ENCODE results near the gene GALM. TPM values are rescaled to one million over a fixed set of nuclear protein-coding genes. Genes with fewer than 3 reads are reported as not detected.
"Not testable (repeated sequence)": the region's sequence is repeated elsewhere in the genome, so short reads cannot be mapped to it uniquely, and the experiment has no call there.

Gene GALM
- total RNA-seq, 3 donors from 2014 or later (not counting 1 experiment from before 2014, with no cell fraction given) = 4.0 to 12.4 (median 11.0) TPM

GRCh38 chr2:38706846-38707345 is 41.0 kb downstream of the GALM start:
- DNase-seq (no peak), ATAC-seq (no peak)
- TF ChIP-seq CTCF (IDR thresholded peaks at IDR 0.05) = no peak
- H3K36me3 Mint-ChIP-seq = no peaks in the 10 kb centered on the region
- Histone ChIP-seq H3K4me1 (ENCODE audit: control insufficient read depth, insufficient read depth, low read length) (peaks cover 20% of the 10 kb centered on the region), H3K27me3 (ENCODE audit: control insufficient read depth, insufficient read depth, low read length) (no peaks in the 10 kb centered on the region), H3K36me3 (ENCODE audit: control insufficient read depth, insufficient read depth, low read length) (no peaks in the 10 kb centered on the region), H3K9me3 (ENCODE audit: control insufficient read depth, insufficient read depth, low read length) (no peaks in the 10 kb centered on the region), H3K4me3 (ENCODE audit: low read length) (no peak overlapping the region), H3K27ac (ENCODE audit: low read length) (no peak overlapping the region)
- H3K4me1 Mint-ChIP-seq = peaks cover 8 to 18% of the 10 kb centered on the region in 2 donors
- no peak overlapping the region for H3K27ac Mint-ChIP-seq
- H3K9me3 Mint-ChIP-seq = peaks cover 3% of the 10 kb centered on the region in 2 donors
- WGBS (ENCODE audit: insufficient coverage) = 91% methylated on average over 6 of the region's 6 CpGs
- no peak overlapping the region for H3K4me3 Mint-ChIP-seq
- no peaks in the 10 kb centered on the region for H3K27me3 Mint-ChIP-seq (ENCODE audit: low read depth in 2 of 2)
- intact Hi-C loops (cut with micrococcal nuclease) = no loop called here

- H3K4me3 Mint-ChIP-seq; ATAC-seq; H3K27me3 ChIP-seq (ENCODE audit: control insufficient read depth, insufficient read depth, low read length); H3K27me3 Mint-ChIP-seq (ENCODE audit: low read depth in 2 of 2); H3K27ac ChIP-seq (ENCODE audit: low read length); intact Hi-C loops (cut with micrococcal nuclease); H3K36me3 ChIP-seq (ENCODE audit: control insufficient read depth, insufficient read depth, low read length); H3K4me3 ChIP-seq (ENCODE audit: low read length); H3K9me3 ChIP-seq (ENCODE audit: control insufficient read depth, insufficient read depth, low read length); H3K9me3 Mint-ChIP-seq; H3K36me3 Mint-ChIP-seq: not testable (repeated sequence)
- peaks cover 23% of the 10 kb centered on the region for H3K4me1 ChIP-seq (ENCODE audit: control insufficient read depth, insufficient read depth, low read length)
- Mint-ChIP-seq H3K27ac (peak overlapping the region in 1 of 2 donors; percentile 61), H3K4me1 (peaks cover 8 to 13% of the 10 kb centered on the region in 2 donors)
- WGBS (ENCODE audit: insufficient coverage) = 85% methylated on average over 9 of the region's 9 CpGs
- DNase-seq = peak in 1 of 2 donors; percentile 41
Measured at GRCh38 chr2:38708491-38708890, 42.6 kb downstream of the GALM start.

- Mint-ChIP-seq H3K27me3 (ENCODE audit: low read depth in 2 of 2) (no peaks in the 10 kb centered on the region), H3K4me1 (peaks cover 8 to 13% of the 10 kb centered on the region in 2 donors), H3K36me3 (no peaks in the 10 kb centered on the region), H3K27ac (peak overlapping the region in 1 of 2 donors; percentile 61), H3K4me3 (no peak overlapping the region), H3K9me3 (peaks cover 3% of the 10 kb centered on the region in 2 donors)
- H3K9me3 ChIP-seq (ENCODE audit: control insufficient read depth, insufficient read depth, low read length) = no peaks in the 10 kb centered on the region
- peaks cover 23% of the 10 kb centered on the region for H3K4me1 ChIP-seq (ENCODE audit: control insufficient read depth, insufficient read depth, low read length)
- H3K27me3 ChIP-seq (ENCODE audit: control insufficient read depth, insufficient read depth, low read length) = no peaks in the 10 kb centered on the region
- no peak for DNase-seq
- no peak for TF ChIP-seq CTCF (IDR thresholded peaks at IDR 0.05)
- intact Hi-C loops (cut with micrococcal nuclease) = no loop called here
- H3K4me3 ChIP-seq (ENCODE audit: low read length) = no peak overlapping the region
- no peak overlapping the region for H3K27ac ChIP-seq (ENCODE audit: low read length)
- no peak for ATAC-seq
- no peaks in the 10 kb centered on the region for H3K36me3 ChIP-seq (ENCODE audit: control insufficient read depth, insufficient read depth, low read length)
- WGBS (ENCODE audit: insufficient coverage) = 81% methylated on average over 12 of the region's 12 CpGs
Measured at GRCh38 chr2:38708900-38709566, 43.1 kb downstream of the GALM start.

GRCh38 chr2:38709567-38710194 is 43.8 kb downstream of the GALM start:
- Histone ChIP-seq H3K27ac (ENCODE audit: low read length) (peak overlapping the region; percentile 41), H3K4me3 (ENCODE audit: low read length) (no peak overlapping the region), H3K36me3 (ENCODE audit: control insufficient read depth, insufficient read depth, low read length) (no peaks in the 10 kb centered on the region), H3K4me1 (ENCODE audit: control insufficient read depth, insufficient read depth, low read length) (peaks cover 23% of the 10 kb centered on the region), H3K9me3 (ENCODE audit: control insufficient read depth, insufficient read depth, low read length) (no peaks in the 10 kb centered on the region), H3K27me3 (ENCODE audit: control insufficient read depth, insufficient read depth, low read length) (no peaks in the 10 kb centered on the region)
- no peak for ATAC-seq
- H3K27ac Mint-ChIP-seq = no peak overlapping the region
- no peak overlapping the region for H3K4me3 Mint-ChIP-seq
- H3K4me1 Mint-ChIP-seq = peaks cover 8 to 13% of the 10 kb centered on the region in 2 donors
- TF ChIP-seq CTCF (IDR thresholded peaks at IDR 0.05) = no peak
- no peaks in the 10 kb centered on the region for H3K36me3 Mint-ChIP-seq
- peak in 1 of 2 donors; percentile 82 for DNase-seq
- H3K9me3 Mint-ChIP-seq = peaks cover 3% of the 10 kb centered on the region in 2 donors
- intact Hi-C loops (cut with micrococcal nuclease) = no loop called here
- no peaks in the 10 kb centered on the region for H3K27me3 Mint-ChIP-seq (ENCODE audit: low read depth in 2 of 2)
- 56% methylated on average over 4 of the region's 5 CpGs for WGBS (ENCODE audit: insufficient coverage)
